HEK293 (cell line): ENCODE measurements around the gene LGALS1.

Source experiments
- SP3 ChIP-seq: fragments of 450-650 bp; formaldehyde crosslinking; IDR thresholded peaks from 2 replicates; pipeline ENCODE4 v1.5.1; 2016; ENCODE audit warnings: missing biosample characterization, missing genetic modification characterization
- TCF7L2 ChIP-seq: IDR thresholded peaks from 2 replicates; pipeline ENCODE4 v1.6.1; 2011; ENCODE audit warnings: low read depth, mild to moderate bottlenecking, inconsistent platforms, low read length, moderate library complexity, borderline replicate concordance
- ZNF24 ChIP-seq: fragments of 450-650 bp; formaldehyde crosslinking; IDR thresholded peaks from 2 replicates; pipeline ENCODE4 v1.5.1; 2016; ENCODE audit warnings: missing biosample characterization, missing genetic modification characterization
- ZNF362 ChIP-seq: fragments of 450-650 bp; formaldehyde crosslinking; IDR thresholded peaks from 2 replicates; pipeline ENCODE4 v1.5.1; 2016; ENCODE audit warnings: missing biosample characterization, missing genetic modification characterization
- ZNF501 ChIP-seq: fragments of 450-650 bp; formaldehyde crosslinking; IDR thresholded peaks from 2 replicates; pipeline ENCODE4 v1.5.1; 2016; ENCODE audit warnings: missing biosample characterization, missing genetic modification characterization
- ZNF76 ChIP-seq: fragments of 450-650 bp; formaldehyde crosslinking; IDR thresholded peaks from 2 replicates; pipeline ENCODE4; 2016; ENCODE audit warnings: low read depth, missing biosample characterization, missing genetic modification characterization, borderline replicate concordance
- TF ChIP-seq, protein P1 (sequence below): fragments of 450-650 bp; formaldehyde crosslinking; IDR thresholded peaks from 2 replicates; pipeline ENCODE4 v1.5.1; 2016; ENCODE audit warnings: missing biosample characterization, missing genetic modification characterization
- TF ChIP-seq, protein P2 (sequence below): fragments of 450-650 bp; formaldehyde crosslinking; IDR thresholded peaks from 2 replicates; pipeline ENCODE4 v1.5.1; 2016; ENCODE audit warnings: missing biosample characterization, missing genetic modification characterization
- TF ChIP-seq, protein P3 (sequence below): fragments of 450-650 bp; formaldehyde crosslinking; IDR thresholded peaks from 2 replicates; pipeline ENCODE4 v1.5.1; 2016; ENCODE audit warnings: missing biosample characterization, missing genetic modification characterization

DNA sequence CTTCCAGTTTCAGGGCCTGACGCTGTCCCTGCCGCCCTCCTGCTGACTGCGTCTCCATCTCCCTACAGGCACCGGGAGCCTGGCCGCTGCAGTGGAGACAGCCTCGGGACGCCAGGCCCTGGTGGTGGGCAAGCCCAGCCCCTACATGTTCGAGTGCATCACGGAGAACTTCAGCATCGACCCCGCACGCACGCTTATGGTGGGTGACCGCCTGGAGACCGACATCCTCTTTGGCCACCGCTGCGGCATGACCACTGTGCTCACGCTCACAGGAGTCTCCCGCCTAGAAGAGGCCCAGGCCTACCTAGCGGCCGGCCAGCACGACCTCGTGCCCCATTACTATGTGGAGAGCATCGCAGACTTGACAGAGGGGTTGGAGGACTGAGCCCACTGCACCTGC lies 9.9 kb upstream of the LGALS1 start:
- TF ChIP-seq ZNF24 (tag by site-specific recombination) (no peak), TCF7L2 (no peak), ZNF501 (tag by site-specific recombination) (no peak), ZNF76 (tag by site-specific recombination) (no peak), ZNF362 (no peak), SP3 (tag by site-specific recombination) (no peak)
- TF ChIP-seq, protein P1, sequence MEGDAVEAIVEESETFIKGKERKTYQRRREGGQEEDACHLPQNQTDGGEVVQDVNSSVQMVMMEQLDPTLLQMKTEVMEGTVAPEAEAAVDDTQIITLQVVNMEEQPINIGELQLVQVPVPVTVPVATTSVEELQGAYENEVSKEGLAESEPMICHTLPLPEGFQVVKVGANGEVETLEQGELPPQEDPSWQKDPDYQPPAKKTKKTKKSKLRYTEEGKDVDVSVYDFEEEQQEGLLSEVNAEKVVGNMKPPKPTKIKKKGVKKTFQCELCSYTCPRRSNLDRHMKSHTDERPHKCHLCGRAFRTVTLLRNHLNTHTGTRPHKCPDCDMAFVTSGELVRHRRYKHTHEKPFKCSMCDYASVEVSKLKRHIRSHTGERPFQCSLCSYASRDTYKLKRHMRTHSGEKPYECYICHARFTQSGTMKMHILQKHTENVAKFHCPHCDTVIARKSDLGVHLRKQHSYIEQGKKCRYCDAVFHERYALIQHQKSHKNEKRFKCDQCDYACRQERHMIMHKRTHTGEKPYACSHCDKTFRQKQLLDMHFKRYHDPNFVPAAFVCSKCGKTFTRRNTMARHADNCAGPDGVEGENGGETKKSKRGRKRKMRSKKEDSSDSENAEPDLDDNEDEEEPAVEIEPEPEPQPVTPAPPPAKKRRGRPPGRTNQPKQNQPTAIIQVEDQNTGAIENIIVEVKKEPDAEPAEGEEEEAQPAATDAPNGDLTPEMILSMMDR (tag by site-specific recombination): no peak
- TF ChIP-seq, protein P2, sequence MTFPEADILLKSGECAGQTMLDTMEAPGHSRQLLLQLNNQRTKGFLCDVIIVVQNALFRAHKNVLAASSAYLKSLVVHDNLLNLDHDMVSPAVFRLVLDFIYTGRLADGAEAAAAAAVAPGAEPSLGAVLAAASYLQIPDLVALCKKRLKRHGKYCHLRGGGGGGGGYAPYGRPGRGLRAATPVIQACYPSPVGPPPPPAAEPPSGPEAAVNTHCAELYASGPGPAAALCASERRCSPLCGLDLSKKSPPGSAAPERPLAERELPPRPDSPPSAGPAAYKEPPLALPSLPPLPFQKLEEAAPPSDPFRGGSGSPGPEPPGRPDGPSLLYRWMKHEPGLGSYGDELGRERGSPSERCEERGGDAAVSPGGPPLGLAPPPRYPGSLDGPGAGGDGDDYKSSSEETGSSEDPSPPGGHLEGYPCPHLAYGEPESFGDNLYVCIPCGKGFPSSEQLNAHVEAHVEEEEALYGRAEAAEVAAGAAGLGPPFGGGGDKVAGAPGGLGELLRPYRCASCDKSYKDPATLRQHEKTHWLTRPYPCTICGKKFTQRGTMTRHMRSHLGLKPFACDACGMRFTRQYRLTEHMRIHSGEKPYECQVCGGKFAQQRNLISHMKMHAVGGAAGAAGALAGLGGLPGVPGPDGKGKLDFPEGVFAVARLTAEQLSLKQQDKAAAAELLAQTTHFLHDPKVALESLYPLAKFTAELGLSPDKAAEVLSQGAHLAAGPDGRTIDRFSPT (tag by site-specific recombination): no peak
- TF ChIP-seq, protein P3, sequence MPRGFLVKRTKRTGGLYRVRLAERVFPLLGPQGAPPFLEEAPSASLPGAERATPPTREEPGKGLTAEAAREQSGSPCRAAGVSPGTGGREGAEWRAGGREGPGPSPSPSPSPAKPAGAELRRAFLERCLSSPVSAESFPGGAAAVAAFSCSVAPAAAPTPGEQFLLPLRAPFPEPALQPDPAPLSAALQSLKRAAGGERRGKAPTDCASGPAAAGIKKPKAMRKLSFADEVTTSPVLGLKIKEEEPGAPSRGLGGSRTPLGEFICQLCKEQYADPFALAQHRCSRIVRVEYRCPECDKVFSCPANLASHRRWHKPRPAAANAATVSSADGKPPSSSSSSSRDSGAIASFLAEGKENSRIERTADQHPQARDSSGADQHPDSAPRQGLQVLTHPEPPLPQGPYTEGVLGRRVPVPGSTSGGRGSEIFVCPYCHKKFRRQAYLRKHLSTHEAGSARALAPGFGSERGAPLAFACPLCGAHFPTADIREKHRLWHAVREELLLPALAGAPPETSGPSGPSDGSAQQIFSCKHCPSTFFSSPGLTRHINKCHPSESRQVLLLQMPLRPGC (tag by site-specific recombination): no peak
